ENCODE measurements around the gene THAP10.

The THAP10 gene

DNA sequence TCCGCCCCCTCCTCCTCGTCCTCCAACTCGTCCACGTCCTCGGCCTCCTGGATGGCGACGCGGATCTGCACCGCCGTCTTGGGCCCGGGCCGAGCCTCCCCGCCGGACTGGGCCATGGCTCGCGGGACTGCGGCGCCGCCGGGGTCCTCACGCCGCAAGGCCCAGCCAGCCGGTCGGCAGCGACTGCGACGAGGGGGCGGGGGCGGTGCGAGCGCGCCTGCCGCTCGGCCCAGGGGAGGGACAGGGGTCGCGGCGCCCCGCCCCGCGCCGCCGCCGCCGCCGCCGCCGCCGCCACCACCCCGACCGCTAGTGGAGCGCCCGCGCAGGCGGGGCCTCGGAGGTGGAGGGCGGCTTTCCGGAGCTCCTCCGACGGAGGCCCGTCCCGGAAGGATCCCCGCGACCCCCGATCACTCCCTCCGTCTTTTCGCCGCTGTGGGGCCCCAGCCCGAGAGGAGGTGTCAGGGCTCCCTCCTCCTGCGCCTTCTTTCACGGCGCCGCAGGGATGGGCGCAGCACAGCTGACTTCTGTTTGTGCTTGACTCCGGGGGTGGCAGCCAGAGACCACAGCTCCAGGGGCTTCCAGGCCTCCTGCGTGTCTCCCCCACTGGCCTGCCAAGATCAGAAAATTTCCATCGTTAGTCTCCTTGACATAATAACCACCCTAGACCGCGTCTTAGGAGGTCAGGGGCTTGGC, 38.1 kb downstream of the THAP10 start, which contains the start of gene LARP6:
Gene LARP6 (minus strand): TSS at position 185 of the 693 bp plus-strand sequence. CDS start 69 bp downstream, at position 116.
- no peak for DNase-seq (ENCODE audit: low spot score)

DNA sequence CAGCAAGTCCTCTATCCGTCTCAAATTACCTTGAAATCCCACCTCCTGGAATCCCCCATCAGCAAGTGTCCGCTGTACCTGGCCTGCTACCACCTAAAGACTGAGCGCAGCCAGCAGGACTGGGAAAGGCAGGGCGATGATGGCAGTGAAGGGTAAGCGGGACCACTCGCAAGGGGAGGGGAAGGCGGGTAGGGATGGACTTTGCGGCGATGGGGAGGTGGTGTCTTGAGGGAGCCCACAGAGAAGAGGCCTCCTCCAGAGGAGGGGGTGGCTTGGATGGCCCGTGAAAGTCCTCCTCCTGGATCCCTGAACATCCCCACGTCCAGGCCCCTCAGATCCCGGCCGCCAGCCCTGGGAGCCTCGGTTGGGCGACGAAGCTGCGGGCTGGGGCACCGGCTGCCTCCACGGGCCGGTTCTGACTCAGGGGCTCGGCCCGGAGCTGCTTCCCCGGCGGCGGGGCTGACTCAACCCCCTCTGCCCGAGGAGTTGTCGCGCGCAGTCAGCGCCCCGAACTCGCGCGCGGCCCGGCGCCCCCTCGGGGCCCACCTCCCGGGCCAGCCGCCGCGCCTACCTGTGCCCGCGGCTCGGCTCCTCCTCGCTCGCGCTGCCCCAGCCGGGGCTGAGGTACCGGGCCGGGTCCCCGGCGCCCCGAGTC, 38.8 kb downstream of the THAP10 start:
- DNase-seq (ENCODE audit: low spot score): no peak

- DNase-seq (ENCODE audit: low spot score): no peak
These were observed 39.5 kb downstream of the THAP10 start for GRCh38 chr15:70852501-70853317.

- DNase-seq (ENCODE audit: low spot score): no peak
These were observed 40.3 kb downstream of the THAP10 start for GRCh38 chr15:70851889-70852288.

DNA sequence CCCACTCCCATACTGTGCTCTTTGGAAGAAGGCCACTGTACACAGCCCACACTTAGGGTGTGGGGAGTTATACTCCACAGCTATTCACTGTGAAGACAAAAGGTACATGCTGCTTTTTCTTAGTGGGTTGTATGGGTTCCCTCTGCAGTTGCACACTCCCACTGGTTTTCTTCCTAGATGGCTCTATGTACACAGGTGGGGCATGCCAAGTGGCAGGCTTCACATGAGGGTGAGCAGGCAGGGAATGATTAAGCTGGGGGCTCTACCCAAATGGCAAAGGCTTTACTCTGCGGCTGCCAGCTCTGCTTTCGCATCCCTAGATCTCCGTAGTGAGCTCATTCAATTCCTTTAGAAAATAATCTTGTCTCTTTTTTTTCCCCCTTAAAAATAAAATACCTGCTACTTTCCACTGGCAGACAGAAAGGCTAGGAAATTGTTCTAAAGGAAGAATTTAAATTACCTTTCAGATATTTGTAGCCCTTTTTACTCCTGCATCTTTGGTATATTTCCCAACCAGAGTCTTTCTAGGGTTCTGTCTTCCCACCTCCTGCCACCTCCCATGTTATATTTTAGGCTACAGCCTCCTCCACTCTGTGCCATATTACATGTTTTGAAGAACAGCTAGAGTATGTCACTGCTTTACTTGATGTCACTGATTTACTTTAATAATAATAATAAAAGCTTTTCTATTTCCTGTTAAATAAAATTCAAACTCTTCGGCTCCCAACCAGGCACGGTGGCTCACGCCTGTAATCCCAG, 46.5 kb downstream of the THAP10 start:
- no peak for DNase-seq (ENCODE audit: low spot score)

DNA sequence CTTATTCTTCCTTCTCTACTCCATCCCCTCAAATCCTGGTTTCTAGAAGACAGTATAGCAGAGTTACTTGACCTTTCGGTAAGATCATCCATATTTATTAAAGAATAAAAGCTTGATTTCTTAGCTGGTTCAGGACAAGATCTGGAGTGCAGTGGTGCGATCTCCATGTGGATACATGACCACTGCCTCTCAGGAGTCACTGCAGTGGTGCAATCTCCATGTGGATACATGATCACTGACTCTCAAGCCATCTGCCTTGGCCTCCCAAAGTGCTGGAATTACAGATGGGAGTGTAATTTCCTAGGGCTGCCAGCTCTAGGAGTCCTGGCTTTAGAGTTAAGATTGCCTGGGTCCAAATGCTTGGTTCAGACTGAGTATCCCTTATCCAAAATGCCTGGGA, 54.8 kb downstream of the THAP10 start:
- DNase-seq (ENCODE audit: low spot score): no peak

DNA sequence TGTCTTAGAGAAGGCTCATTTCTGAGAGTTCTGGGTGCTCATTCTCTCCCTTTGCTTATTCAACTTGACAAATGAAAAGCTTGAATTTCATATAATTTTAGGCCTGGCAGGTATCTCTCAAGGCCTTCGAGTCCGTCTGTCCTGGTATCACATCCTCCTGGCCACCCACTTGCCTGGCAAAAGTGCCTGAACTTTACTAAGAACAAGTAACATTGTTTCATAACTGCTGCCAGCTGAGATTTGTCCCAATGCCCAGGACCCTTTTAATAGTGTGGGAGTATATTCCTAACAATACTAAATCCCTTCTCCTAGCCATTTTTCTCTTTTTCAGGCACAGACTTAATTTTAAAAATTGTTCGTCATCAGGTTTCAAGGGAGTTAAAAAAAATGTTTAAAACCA, 56.4 kb downstream of the THAP10 start:
- DNase-seq (ENCODE audit: low spot score): no peak

DNA sequence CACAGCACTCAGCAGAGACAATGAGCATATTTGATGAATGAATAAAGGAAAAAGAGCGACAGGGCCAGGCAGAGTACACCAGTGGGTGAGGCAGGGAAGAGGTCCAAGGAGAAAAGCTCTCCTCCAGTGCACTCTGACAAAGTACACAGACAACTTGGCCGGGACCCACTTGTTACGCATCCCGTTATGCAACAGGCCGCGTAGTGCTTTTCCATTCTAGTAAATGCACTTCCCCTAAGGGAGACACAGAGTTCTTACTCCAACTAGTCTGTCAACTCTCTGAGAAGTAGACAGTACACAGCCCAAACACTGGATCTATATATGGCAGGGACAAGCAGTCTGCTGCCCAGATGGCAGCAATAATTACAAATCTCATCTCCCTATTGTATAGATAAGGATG, 56.8 kb downstream of the THAP10 start:
- no peak for DNase-seq (ENCODE audit: low spot score)

DNA sequence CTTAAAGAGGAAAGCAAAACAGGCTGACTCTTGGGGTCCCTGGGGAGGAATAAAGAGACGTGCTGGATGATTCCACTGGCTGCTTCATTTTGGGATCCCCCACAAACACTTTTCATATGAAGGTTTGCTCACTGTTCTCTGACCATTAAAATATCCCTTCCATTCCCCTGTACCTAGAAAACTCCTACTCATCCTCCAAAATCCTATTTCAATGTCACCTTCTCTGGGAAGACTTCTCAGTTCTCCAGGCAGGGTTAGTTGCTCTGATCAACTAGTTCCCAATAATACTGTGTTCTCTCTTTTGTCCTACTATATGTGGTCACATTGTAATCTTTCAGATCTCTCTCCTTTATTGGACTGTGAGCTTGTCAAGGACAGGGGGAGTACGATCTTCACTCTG, 57.2 kb downstream of the THAP10 start:
- no peak for DNase-seq (ENCODE audit: low spot score)

DNA sequence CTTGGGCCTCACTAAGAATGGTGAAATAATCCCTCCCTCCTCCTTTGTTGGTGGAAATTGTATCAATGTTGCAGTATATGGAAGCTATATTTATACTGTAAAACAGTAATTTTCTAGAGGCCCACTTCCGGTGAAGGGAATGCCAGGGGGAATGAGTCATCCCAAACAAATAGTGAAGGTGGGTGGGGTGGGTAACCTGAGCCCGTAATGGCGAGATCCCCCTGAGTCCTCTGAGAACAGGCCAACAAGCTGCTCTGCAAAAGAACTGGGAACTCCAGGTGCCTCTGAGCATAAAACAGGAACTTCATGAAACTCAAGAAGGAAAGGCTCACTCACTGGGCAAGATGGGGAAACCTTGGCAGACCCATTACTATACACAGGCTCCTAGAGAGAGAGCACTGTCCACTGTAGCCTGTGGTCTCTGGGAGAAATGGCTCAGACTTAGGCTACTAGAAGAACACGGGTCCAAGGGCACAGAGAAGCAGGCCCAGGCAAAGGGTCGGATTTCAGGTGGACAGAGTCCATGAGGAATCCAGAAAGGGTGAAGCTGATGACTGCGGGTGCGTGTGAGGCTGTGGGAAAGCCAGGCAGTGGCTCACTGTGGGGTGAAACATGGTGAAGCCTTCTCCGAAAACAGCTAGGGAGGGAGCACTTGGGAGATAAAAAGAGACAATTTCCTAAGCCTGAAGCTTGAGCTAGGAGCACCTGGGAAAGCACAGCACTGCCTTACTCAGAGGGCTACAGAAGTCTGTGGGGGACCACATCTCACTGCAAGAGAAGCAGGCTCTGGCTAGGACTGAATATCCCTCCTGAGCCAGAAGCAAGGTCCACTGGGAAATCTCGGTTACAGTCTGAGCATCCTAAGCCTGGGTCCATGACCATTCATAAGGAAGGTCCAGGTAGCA, 58.1 kb downstream of the THAP10 start:
- peak; percentile 44 for DNase-seq (ENCODE audit: low spot score)

GRCh38 chr15:70833422-70833821, 58.8 kb downstream of the THAP10 start:
- no peak for DNase-seq (ENCODE audit: low spot score)

GRCh38 chr15:70832176-70832575, 60.1 kb downstream of the THAP10 start:
- DNase-seq (ENCODE audit: low spot score): no peak
